HG02840 (cell line): Measurements from ENCODE around the gene BCR.

Experiments
- ATAC-seq: cut with Tn5 transposase; IDR thresholded peaks from one replicate; pipeline ENCODE4 v1.9.1; 2021; ENCODE audit warnings: mild to moderate bottlenecking, moderate library complexity, moderate number of reproducible peaks; ENCODE audit not compliant: unreplicated experiment, low FRiP score

Gene BCR

DNA sequence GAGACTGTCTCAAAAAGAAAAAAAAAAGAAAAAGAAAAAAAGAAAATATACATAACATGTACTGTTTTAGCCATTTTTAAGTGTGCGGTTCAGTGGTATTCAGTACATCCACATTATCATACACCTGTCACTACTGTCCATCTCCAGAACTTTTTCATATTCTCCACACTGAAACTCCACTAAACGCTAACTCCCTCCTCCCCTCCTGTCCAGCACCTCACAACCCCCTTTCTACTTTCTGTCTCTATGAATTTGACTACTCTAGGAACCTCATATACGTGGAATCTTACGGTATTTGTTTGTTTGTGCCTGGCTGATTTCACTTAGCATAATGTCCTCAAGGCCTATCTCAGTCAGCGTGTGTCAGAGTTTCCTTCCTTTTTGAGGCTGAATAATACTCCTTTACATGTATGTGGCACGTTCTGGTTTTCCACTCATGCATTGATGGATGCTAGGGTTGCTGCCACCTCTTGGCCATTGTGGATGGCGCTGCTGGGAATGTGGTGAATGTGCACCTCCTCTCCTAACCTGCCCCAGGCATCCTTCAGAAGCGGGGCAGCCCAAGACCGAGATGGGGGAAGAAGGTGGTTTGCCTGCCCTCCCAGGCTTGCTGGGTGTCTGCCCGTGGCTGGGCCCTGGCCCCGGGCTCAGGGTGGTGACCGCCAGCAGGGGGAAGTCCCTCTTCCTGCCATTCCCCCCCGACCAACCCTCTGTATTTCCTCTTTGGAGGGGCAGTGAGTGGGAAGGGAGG is 60.5 kb downstream of the BCR start:
- ATAC-seq = no peak

GRCh38 chr22:23241562-23242472 is 61.5 kb downstream of the BCR start:
- no peak for ATAC-seq

- ATAC-seq = no peak
These were observed 62.2 kb downstream of the BCR start for GRCh38 chr22:23242473-23243001.

GRCh38 chr22:23243006-23243573 is 62.8 kb downstream of the BCR start:
- no peak for ATAC-seq

- no peak for ATAC-seq
These were observed 63.8 kb downstream of the BCR start for GRCh38 chr22:23243859-23244689.

- ATAC-seq = no peak
These were observed 64.4 kb downstream of the BCR start for GRCh38 chr22:23244690-23245044.

GRCh38 chr22:23245045-23245798 is 64.9 kb downstream of the BCR start:
- no peak for ATAC-seq

DNA sequence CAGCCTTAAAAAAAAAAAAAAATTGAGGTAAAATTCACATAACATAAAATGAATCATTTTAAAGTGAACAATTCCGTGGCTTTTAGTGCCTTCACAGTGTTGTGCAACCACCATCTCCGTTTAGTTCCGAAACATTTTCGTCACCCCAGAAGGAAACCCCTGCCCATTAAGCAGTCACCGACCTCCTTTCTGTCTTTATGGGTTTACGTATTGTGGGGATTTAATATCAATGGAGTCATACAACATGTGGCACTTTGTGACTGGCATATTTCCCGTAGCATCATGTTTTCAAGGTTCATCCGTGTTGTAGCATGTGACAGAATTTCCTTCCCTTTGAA is 65.5 kb downstream of the BCR start:
- no peak for ATAC-seq

GRCh38 chr22:23246982-23247766 is 66.9 kb downstream of the BCR start:
- no peak for ATAC-seq

DNA sequence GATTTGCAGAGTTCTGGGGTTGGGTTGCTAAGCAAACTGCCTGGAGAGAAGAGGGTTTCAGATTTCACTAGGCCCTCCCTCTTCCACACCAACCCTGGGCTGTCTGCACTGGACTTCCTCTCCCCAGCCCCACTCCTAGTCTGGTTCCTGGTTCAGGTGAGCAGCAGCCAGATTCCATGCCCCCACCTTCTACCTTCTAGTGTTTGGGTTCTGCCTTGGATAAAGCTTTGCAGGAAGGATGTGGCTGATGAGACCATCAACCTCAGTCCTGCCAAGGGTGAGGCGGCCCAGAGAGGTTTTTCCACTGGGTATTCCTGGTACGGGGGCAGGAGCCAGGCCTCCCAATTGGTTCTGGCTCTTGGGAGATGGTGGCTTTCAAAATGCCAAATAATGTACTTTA is 68.3 kb downstream of the BCR start:
- ATAC-seq = no peak

DNA sequence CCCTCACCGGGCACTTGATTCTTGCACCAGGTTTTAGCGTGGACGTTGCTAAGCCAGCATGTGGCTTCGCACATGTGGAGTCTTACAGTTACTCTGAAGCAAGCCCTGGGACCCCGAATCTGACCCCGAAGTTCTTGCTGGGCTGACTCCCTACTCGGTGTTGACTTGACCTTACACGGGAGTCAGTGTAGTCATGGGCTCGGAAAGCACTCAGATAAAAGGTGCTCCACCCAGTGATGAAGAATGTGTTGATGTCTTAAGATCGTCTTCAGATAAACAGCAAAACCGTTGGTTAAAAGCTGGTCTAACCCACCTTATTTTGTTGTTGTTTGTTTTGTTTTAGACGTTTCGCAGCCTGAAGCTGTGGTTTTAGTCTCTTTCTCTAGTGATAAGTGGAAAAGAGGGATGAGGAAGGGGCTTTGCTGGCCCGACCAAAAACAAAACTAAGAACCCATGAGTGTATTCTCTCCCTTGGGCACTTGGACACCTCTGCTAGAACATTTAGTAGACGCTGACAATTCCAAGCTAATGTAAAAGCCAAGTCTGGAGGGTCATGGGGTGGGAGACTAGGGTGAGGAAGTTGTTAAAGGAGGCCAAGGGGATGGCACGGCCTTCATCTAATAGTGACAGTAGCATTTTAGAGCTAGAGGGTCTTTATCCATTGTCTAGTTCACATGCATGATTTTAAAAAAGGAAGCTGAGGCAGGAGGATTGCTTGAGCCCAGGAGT is 69.9 kb downstream of the BCR start:
- no peak for ATAC-seq

- no peak for ATAC-seq
These were observed 70.6 kb downstream of the BCR start for GRCh38 chr22:23250785-23251363.

GRCh38 chr22:23251445-23252093 is 71.3 kb downstream of the BCR start:
- ATAC-seq = no peak

DNA sequence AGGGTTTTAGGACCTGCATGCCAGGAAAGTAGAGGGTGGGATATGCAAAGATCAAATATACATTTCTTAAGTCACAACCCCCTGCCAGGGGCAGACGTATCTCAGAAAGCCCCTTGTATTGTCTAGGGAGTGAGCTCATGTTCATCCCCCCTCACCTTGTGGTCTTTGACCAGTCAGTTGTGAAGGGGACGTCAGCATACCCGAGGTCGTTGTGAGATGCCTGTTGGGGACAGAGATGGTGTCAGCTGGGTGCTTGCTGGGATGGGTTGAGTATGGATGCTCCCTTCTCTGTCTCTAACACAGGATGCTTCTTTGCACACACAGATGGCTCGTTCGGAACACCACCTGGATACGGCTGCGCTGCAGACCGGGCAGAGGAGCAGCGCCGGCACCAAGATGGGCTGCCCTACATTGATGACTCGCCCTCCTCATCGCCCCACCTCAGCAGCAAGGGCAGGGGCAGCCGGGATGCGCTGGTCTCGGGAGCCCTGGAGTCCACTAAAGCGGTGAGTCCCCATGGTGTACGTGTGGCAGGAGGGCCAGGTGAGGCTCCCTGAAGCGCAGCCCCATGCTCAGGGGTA is 73.3 kb downstream of the BCR start:
- ATAC-seq = no peak

DNA sequence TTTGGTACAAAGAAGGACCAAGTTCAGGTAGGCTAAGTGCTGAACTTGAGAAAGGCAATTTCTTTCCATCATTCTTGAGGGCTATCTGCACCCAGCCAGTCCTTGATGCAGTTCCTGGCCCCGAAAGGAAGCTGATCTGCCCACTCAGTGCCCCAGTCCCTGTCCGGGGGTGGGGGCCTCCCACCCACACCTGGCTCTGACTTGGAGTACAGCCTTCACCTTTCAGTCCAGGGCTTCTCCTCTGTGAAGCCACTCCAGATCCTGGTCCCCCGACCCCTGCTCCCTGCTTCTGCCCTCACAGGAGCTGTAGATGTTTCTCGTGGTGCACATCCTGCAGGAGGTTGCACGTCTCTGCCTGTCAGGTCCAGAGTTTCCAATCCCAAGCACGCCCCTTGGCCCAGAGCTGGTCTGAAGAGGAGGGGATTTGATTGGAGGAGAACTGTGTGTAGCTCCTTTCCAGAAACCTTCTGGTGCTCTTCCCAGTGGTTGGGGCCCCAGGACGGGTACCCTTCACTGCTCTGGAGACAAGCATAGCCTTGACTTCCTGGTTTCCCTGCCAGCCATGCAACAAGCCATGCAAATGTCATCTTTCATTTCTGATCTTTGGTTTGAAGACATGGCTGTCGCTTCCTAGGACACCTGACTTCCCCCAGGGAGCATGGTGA is 75.3 kb downstream of the BCR start:
- ATAC-seq = no peak

DNA sequence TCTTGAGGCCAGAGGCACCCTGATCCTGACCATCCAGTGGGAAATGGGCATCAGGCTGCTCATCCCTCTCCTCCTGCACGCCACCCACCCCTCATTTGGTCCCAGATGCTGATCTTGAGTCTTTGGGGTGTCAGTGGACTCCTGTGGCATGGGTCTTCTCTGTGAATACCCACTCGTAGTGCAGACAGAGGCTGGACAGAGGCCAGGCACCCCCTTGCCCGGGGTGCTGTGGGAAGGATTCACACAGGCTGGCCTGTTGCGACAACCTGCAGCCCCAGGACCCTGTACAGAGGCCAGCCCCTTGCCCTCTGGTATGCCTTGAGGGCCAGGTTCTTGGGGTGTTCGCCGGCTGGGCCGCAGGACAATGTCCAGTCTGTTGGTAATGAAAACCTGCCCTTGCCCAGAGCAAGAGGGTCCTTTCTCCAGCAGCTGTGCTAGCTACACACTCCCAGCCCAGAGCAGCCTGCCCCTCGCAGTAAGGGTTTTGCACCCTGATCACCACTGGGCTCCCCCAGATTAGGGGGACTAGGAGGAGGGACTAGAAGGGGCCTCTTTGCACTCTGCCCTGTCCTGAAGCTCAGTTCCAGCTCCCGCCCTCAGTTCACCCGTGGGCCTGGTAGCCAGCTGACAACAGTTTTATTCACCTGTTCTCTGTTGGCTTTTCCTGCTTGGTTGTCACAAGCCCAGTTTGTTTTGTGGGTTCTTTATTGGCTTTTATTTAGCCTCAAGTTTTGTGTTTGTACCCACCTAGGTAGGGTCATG is 76.0 kb downstream of the BCR start:
- ATAC-seq = no peak
